Testis (tissue), 2 donors: ENCODE results near the gene COL4A2.

Experiments
- CTCF ChIP-seq, 3 experiments: fragments of 450-650 bp in 2 of 3; fragments of 200-600 bp in 1 of 3; sonication (generic) in 1 of 3; IDR thresholded peaks; one replicate each; pipeline ENCODE4 v1.5.1; 2016 to 2019; ENCODE audit warnings: antibody characterized with exemption in 3 of 3, mild to moderate bottlenecking in 2 of 3, moderate library complexity in 1 of 3
- POLR2A ChIP-seq: fragments of 450-650 bp; IDR thresholded peaks from one replicate; pipeline ENCODE4 v1.6.1; 2017; ENCODE audit warnings: antibody characterized with exemption, mild to moderate bottlenecking, moderate library complexity

GRCh38 chr13:110371550-110372465 is 64.7 kb downstream of the COL4A2 start:
- TF ChIP-seq CTCF (IDR thresholded peaks at IDR 0.05) (no peak), POLR2A (no peak)
